Memory B cell (primary cell): ENCODE results near the gene CUX1.
"Not testable (repeated sequence)": the region's sequence is repeated elsewhere in the genome, so short reads cannot be mapped to it uniquely, and the experiment has no call there.

Experiments
- ATAC-seq: fragments of 150-1000 bp; cut with Tn5 transposase; 2 replicates; pipeline ENCODE4 v1.10.0; 2021; ENCODE audit warnings: low read depth, mild to moderate bottlenecking, moderate library complexity
- DNase-seq, 2 donors: peaks; one replicate each; pipeline ENCODE4 v3.0.0; 2022; ENCODE audit warnings: low spot score in 2 of 2
- H3K27ac Mint-ChIP-seq: one replicate; pipeline ENCODE4 v1.8.0; 2022; ENCODE audit warnings: mild to moderate bottlenecking, moderate library complexity, mixed read lengths
- H3K27me3 Mint-ChIP-seq: one replicate; pipeline ENCODE4 v1.8.0; 2022; ENCODE audit warnings: mixed read lengths
- H3K36me3 Mint-ChIP-seq: one replicate; pipeline ENCODE4 v1.8.0; 2022; ENCODE audit warnings: mild to moderate bottlenecking, mixed read lengths
- H3K4me1 Mint-ChIP-seq: one replicate; pipeline ENCODE4 v1.8.0; 2022; ENCODE audit warnings: mixed read lengths
- H3K4me3 Mint-ChIP-seq: one replicate; pipeline ENCODE4 v1.8.0; 2022; ENCODE audit warnings: mild to moderate bottlenecking, moderate library complexity, mixed read lengths
- H3K9me3 Mint-ChIP-seq: one replicate; pipeline ENCODE4 v1.8.0; 2022; ENCODE audit warnings: mixed read lengths

Gene CUX1

GRCh38 chr7:102325106-102325505 lies 507.7 kb downstream of the CUX1 start:
- Mint-ChIP-seq H3K4me1 (peaks cover 18% of the 10 kb centered on the region), H3K36me3 (peaks cover 15% of the 10 kb centered on the region)
- not testable (repeated sequence) for H3K9me3 Mint-ChIP-seq, ATAC-seq, H3K27me3 Mint-ChIP-seq, H3K4me3 Mint-ChIP-seq, DNase-seq, H3K27ac Mint-ChIP-seq

DNA sequence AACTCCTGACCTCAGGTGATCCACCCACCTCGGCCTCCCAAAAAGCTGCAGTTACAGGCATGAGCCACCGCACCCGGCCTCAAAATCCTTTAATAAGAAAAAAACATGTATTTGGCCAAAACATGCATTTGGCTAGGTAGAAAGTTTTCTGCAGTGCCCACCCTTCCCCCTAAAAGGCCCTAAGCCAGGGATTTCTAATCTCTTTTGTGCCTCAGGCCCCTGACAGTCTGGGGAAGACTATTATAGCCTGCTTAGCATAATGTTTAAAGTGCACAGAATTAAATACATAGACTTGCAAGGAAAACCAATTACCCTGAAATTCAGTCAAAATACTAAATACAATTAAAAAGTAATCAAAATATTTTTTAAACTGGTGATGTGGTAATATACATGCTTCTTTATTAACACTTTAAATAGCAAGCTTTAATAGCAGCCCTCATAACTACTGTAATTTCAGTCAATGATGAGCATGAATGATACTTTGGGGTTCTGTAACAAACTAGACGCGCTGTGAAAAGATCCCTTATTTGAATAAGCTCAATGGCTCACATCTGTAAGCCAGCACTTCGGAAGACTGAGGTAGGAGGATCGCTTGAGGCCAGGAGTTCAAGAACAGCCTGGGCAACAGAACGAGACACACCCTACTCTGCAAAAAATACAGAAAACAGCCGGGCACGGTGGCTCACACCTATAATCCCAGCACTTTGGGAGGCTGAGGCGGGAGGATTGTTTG lies 508.9 kb downstream of the CUX1 start:
- Mint-ChIP-seq H3K4me3 (no peak overlapping the region), H3K9me3 (no peaks in the 10 kb centered on the region), H3K27me3 (no peaks in the 10 kb centered on the region), H3K36me3 (peaks cover 12% of the 10 kb centered on the region), H3K27ac (no peak overlapping the region), H3K4me1 (peaks cover 9% of the 10 kb centered on the region)
- ATAC-seq: no peak
- no peak for DNase-seq

DNA sequence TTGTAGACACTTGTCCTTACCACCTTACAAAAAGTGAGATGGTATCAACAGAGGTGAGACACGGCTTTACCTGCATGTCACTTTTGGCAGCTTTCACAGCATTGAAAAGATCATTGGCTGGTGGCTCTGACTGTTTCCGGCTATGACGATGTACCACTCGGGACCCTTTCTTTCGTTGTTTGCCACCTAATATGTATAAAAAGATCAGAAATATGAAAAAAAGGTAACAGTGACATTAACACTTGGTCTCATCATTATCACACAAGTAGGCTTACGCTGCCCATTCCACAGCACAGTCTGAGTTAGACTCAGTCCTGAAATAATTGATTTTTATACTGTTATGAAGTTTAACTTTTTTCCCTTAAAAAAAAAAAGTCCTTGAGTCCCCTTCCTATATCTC lies 509.8 kb downstream of the CUX1 start:
- H3K27ac Mint-ChIP-seq: not testable (repeated sequence)

DNA sequence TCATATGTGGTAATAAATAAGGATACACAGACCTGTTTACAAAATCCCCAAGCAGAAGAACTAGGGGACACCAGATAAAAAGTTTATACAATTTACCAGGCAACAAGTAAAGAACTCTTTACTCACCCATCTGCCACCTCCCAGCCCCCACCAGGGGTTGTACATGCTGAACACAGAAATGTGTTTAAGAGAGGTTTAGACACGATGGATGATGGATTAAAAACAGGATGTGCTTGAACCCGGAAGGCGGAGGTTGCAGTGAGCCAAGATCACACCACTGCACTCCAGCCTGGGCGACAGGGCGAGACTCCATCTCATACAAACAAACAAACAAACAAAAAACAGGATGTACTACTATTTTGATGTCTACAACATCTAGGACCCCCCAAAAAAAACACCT lies 511.4 kb downstream of the CUX1 start:
- H3K27ac Mint-ChIP-seq, H3K9me3 Mint-ChIP-seq, DNase-seq, H3K36me3 Mint-ChIP-seq, H3K4me1 Mint-ChIP-seq, ATAC-seq, H3K4me3 Mint-ChIP-seq, H3K27me3 Mint-ChIP-seq: not testable (repeated sequence)

More for the DNA sequence above, 509.8 kb downstream of the CUX1 start:
- H3K4me1 Mint-ChIP-seq, H3K9me3 Mint-ChIP-seq, H3K36me3 Mint-ChIP-seq, DNase-seq, H3K4me3 Mint-ChIP-seq, ATAC-seq, H3K27me3 Mint-ChIP-seq: not testable (repeated sequence)

DNA sequence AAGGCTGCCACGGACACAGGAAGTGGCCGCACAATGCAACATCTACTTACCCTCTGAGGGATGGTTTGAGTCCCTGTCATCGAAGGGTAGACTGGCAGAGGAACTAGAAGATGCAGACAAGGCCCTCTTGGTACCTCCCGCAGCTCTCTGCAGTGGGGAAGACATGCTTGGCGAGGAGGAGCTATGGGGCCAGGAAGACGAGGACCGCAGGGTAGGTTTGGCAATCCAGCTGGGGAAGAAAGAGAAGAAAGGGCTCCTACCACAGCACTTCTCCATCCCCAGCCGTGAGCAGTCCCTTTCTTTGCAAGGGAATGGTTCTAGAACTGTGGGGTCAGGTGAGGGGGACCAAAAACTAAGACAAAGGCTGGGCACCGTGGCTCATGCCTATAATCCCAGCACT lies 511.9 kb downstream of the CUX1 start:
- not testable (repeated sequence) for H3K4me3 Mint-ChIP-seq, H3K9me3 Mint-ChIP-seq, H3K27ac Mint-ChIP-seq, ATAC-seq, H3K4me1 Mint-ChIP-seq, H3K36me3 Mint-ChIP-seq, H3K27me3 Mint-ChIP-seq, DNase-seq

- not testable (repeated sequence) for H3K4me1 Mint-ChIP-seq, H3K9me3 Mint-ChIP-seq, H3K27me3 Mint-ChIP-seq, ATAC-seq, H3K27ac Mint-ChIP-seq, H3K36me3 Mint-ChIP-seq, H3K4me3 Mint-ChIP-seq, DNase-seq
These were observed 513.4 kb downstream of the CUX1 start for GRCh38 chr7:102330666-102331460.
